ENCODE results near the gene RETSAT. TPM values are rescaled to one million over a fixed set of nuclear protein-coding genes. Genes with fewer than 3 reads are reported as not detected.

RETSAT gene
- total and polyA plus RNA-seq, 2 of the 13 experiments (the other 11 are each of a cell fraction or from before 2014, with no cell fraction given): 46.7 to 61.0 TPM

- TF ChIP-seq SMYD3 (CRISPR knock-in tag; IDR thresholded peaks at IDR 0.05) (peak; percentile 56; the same call in 1 of the 2 replicates), U2AF2 (IDR thresholded peaks at IDR 0.05; ENCODE audit: low read depth, low read length) (peak; percentile 13; the same call in 1 of the 2 replicates), SPEN (CRISPR knock-in tag; IDR thresholded peaks at IDR 0.05; ENCODE audit: low read depth) (peak; percentile 98), CSRNP1 (CRISPR knock-in tag; IDR thresholded peaks at IDR 0.05) (peak; percentile 98), ZNF574 (CRISPR knock-in tag; IDR thresholded peaks at IDR 0.05) (peak; percentile 94), HOXA9 (CRISPR knock-in tag; IDR thresholded peaks at IDR 0.05; ENCODE audit: borderline replicate concordance) (peak; percentile 19; the same call in 1 of the 2 replicates), ARID5B (CRISPR knock-in tag; IDR thresholded peaks at IDR 0.05) (peak; percentile 69), ARNT (IDR thresholded peaks at IDR 0.05) (no peak), GABPA (IDR thresholded peaks at IDR 0.05; ENCODE audit: low read depth, low read length) (peak; percentile 58), GABPA (CRISPR knock-in tag; IDR thresholded peaks at IDR 0.05; ENCODE audit: low read depth) (peak; percentile 90), ZNF781 (CRISPR knock-in tag; IDR thresholded peaks at IDR 0.05; ENCODE audit: borderline replicate concordance, not compliant biosample characterization) (peak; percentile 96), ZFP37 (CRISPR knock-in tag; IDR thresholded peaks at IDR 0.05; ENCODE audit: borderline replicate concordance) (peak; percentile 96; the same call in 1 of the 2 replicates), ZNF576 (CRISPR knock-in tag; IDR thresholded peaks at IDR 0.05) (peak; percentile 68; the same call in 1 of the 2 replicates), ZNF780A (CRISPR knock-in tag; IDR thresholded peaks at IDR 0.05) (no peak; the same call in 1 of the 2 replicates), ZNF597 (CRISPR knock-in tag; IDR thresholded peaks at IDR 0.05) (peak; percentile 70; the same call in 1 of the 2 replicates), NBN (conservative IDR thresholded peaks at IDR 0.05) (no peak), ZNF296 (CRISPR knock-in tag; conservative IDR thresholded peaks at IDR 0.05) (peak; percentile 96), ATF4 (CRISPR knock-in tag; IDR thresholded peaks at IDR 0.05) (peak in 1 of 2 experiments; percentile 76; a peak in 2 of 4 replicates)
Measured at GRCh38 chr2:85327822-85328617, 26.3 kb downstream of the RETSAT start, which contains the start of gene TGOLN2 (continued).

Data from HepG2 (cell line).